A549 (cell line): ENCODE results near the gene CLIP2.

ENCODE experiments used
- CBX2 ChIP-seq: fragments of 200-600 bp; sonication (generic); IDR thresholded peaks from 2 replicates; pipeline ENCODE4 v1.6.1; 2016; ENCODE audit warnings: low read depth, mild to moderate bottlenecking, borderline replicate concordance
- E2F6 ChIP-seq: IDR thresholded peaks from 2 replicates; pipeline ENCODE4 v1.6.1; 2012; ENCODE audit warnings: low read depth, borderline replicate concordance
- KDM5A ChIP-seq: fragments of 200-600 bp; sonication (generic); IDR thresholded peaks from 2 replicates; pipeline ENCODE4 v1.6.1; 2016; ENCODE audit warnings: antibody characterized with exemption, mild to moderate bottlenecking
- MYC ChIP-seq: IDR thresholded peaks from 2 replicates; pipeline ENCODE4 v1.6.1; 2012; ENCODE audit warnings: mild to moderate bottlenecking, inconsistent platforms, low read length, improper control_type of control experiment, borderline replicate concordance
- POLR2A ChIP-seq: IDR thresholded peaks from 2 replicates; pipeline ENCODE4 v1.6.1; 2012; ENCODE audit warnings: mild to moderate bottlenecking, low read length
- RCOR1 ChIP-seq: fragments of 150-350 bp; IDR thresholded peaks from 2 replicates; pipeline ENCODE4 v1.6.1; 2014; ENCODE audit warnings: antibody characterized with exemption, low read length, low read depth
- REST ChIP-seq: fragments of 200-600 bp; sonication (generic); IDR thresholded peaks from 2 replicates; pipeline ENCODE4 v1.6.1; 2016; ENCODE audit warnings: antibody characterized with exemption, mild to moderate bottlenecking, moderate library complexity
- USF2 ChIP-seq: fragments of 450-650 bp; IDR thresholded peaks from 2 replicates; pipeline ENCODE4 v1.6.1; 2014; ENCODE audit warnings: antibody characterized with exemption
- TF ChIP-seq, protein P1 (sequence below): fragments of >200 bp; sonication (Bioruptor Twin); formaldehyde crosslinking; IDR thresholded peaks from 3 replicates; pipeline ENCODE4 v1.5.1; 2016

GRCh38 chr7:74441801-74442200, 152.6 kb downstream of the CLIP2 start:
- TF ChIP-seq KDM5A (no peak), CBX2 (no peak), POLR2A (no peak), USF2 (no peak), RCOR1 (no peak), REST (no peak), E2F6 (no peak), MYC (no peak)
- TF ChIP-seq, protein P1, sequence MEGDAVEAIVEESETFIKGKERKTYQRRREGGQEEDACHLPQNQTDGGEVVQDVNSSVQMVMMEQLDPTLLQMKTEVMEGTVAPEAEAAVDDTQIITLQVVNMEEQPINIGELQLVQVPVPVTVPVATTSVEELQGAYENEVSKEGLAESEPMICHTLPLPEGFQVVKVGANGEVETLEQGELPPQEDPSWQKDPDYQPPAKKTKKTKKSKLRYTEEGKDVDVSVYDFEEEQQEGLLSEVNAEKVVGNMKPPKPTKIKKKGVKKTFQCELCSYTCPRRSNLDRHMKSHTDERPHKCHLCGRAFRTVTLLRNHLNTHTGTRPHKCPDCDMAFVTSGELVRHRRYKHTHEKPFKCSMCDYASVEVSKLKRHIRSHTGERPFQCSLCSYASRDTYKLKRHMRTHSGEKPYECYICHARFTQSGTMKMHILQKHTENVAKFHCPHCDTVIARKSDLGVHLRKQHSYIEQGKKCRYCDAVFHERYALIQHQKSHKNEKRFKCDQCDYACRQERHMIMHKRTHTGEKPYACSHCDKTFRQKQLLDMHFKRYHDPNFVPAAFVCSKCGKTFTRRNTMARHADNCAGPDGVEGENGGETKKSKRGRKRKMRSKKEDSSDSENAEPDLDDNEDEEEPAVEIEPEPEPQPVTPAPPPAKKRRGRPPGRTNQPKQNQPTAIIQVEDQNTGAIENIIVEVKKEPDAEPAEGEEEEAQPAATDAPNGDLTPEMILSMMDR, result no peak
